ENCODE measurements around the gene PRRT1.
"Not testable (repeated sequence)": the region's sequence is repeated elsewhere in the genome, so short reads cannot be mapped to it uniquely, and the experiment has no call there.

Gene PRRT1

GRCh38 chr6:32102255-32102654 lies 49.5 kb downstream of the PRRT1 start:
- 85% methylated on average over 1 of the region's 3 CpGs for WGBS
- Histone ChIP-seq H3K4me3 (ENCODE audit: low read length) (no peak overlapping the region), H3K27ac (ENCODE audit: low read depth, low read length) (no peak overlapping the region)

GRCh38 chr6:32100251-32100650 lies 51.5 kb downstream of the PRRT1 start:
- not testable (repeated sequence) for H3K4me1 ChIP-seq (ENCODE audit: insufficient read depth, low read length); H3K9me3 ChIP-seq (ENCODE audit: insufficient read depth, low read depth, low read length); H3K4me3 ChIP-seq (ENCODE audit: low read length); H3K36me3 ChIP-seq (ENCODE audit: insufficient read depth, low read length); H3K27ac ChIP-seq (ENCODE audit: low read depth, low read length); H3K9ac ChIP-seq (ENCODE audit: low read depth, low read length)
- 91% methylated on average over 7 of the region's 8 CpGs for WGBS
- H3K27me3 ChIP-seq (ENCODE audit: insufficient read depth, low read length) = peaks cover 35% of the 10 kb centered on the region

More at GRCh38 chr6:32102255-32102654, 49.5 kb downstream of the PRRT1 start:
- no peaks in the 10 kb centered on the region for H3K9me3 ChIP-seq (ENCODE audit: insufficient read depth, low read depth, low read length)
- no peaks in the 10 kb centered on the region for H3K36me3 ChIP-seq (ENCODE audit: insufficient read depth, low read length)
- H3K9ac ChIP-seq (ENCODE audit: low read depth, low read length) = no peak overlapping the region
- no peaks in the 10 kb centered on the region for H3K4me1 ChIP-seq (ENCODE audit: insufficient read depth, low read length)
- peaks cover 17% of the 10 kb centered on the region for H3K27me3 ChIP-seq (ENCODE audit: insufficient read depth, low read length)

Data from HUES64 (cell line).